GM12878 (cell line): ENCODE results near the gene SLC12A2. TPM values are rescaled to one million over a fixed set of nuclear protein-coding genes. Genes with fewer than 3 reads are reported as not detected.

Source experiments
- ATAC-seq: fragments of 200-7000 bp; cut with Tn5 transposase; 3 replicates; pipeline ENCODE4 v1.9.1; 2020; ENCODE audit warnings: mild to moderate bottlenecking, moderate library complexity
- BruUV-seq: library from RNA; stranded (reverse); fragments of 400-500 nt; replicated peaks from 2 replicates; lab custom pipeline; 2021; lab: Mats Ljungman, UMichigan
- CTCF ChIA-PET: fragments of 300-600 bp; sonication (Branson Sonifier 250); formaldehyde crosslinking; extraction: SDS; loops from one replicate; lab custom pipeline; 2021; ENCODE audit warnings: inconsistent platforms; lab: Yijun Ruan, JAX
- POLR2A ChIA-PET: fragments of 350-600 bp; formaldehyde crosslinking; extraction: SDS; loops from one replicate; lab custom pipeline; 2021; ENCODE audit warnings: inconsistent platforms; lab: Charles Lee
- RAD21 ChIA-PET: fragments of 300-600 bp; sonication (Branson Sonifier 250); formaldehyde crosslinking; loops from one replicate; lab custom pipeline; 2023; ENCODE audit warnings: antibody characterized with exemption; ENCODE audit not compliant: unreplicated experiment; lab: Charles Lee
- SMC1A ChIA-PET: fragments of 300-600 bp; sonication (Branson Sonifier 250); formaldehyde crosslinking; loops from one replicate; lab custom pipeline; 2023; ENCODE audit not compliant: unreplicated experiment, uncharacterized antibody; lab: Charles Lee
- DNase-seq: peaks from one replicate; pipeline ENCODE4 v3.0.0-alpha.2; 2011; ENCODE audit warnings: low read depth, low spot score
- FAIRE-seq: peaks from 3 replicates; lab custom pipeline; 2011; peaks lifted over from hg19 to GRCh38; lab: Jason Lieb, UNC
- H2AFZ ChIP-seq: 2 replicates; pipeline ENCODE4 v1.6.0; 2011; ENCODE audit warnings: low read depth, low read length, control low read depth; ENCODE audit not compliant: control insufficient read depth
- H3K27ac ChIP-seq: 2 replicates; pipeline ENCODE4 v1.5.1; 2011; ENCODE audit warnings: control low read depth; ENCODE audit not compliant: control insufficient read depth, insufficient read depth
- H3K27me3 ChIP-seq, 2 experiments: replicated peaks in 1 of 2; 2 replicates each; pipeline versions ENCODE4 v1.6.0 to v1.6.1; 2011; ENCODE audit warnings: low read length in 1 of 2; ENCODE audit not compliant: control insufficient read depth in 2 of 2, insufficient read depth in 2 of 2
- H3K36me3 ChIP-seq, 2 experiments: 2 replicates each; pipeline ENCODE4 v1.5.1; 2011; ENCODE audit warnings: low read length in 1 of 2; ENCODE audit not compliant: control insufficient read depth in 2 of 2, insufficient read depth in 2 of 2
- H3K4me1 ChIP-seq: 2 replicates; pipeline ENCODE4 v1.6.1; 2011; ENCODE audit warnings: mild to moderate bottlenecking, low read length, moderate library complexity, mixed read lengths; ENCODE audit not compliant: control insufficient read depth, insufficient read depth
- H3K4me2 ChIP-seq: 2 replicates; pipeline ENCODE4 v1.6.0; 2011; ENCODE audit warnings: control low read depth; ENCODE audit not compliant: control insufficient read depth, insufficient read depth
- H3K4me3 ChIP-seq: fragments of 200-600 bp; sonication (generic); 2 replicates; pipeline ENCODE4 v1.5.1; 2016
- H3K79me2 ChIP-seq: 2 replicates; pipeline ENCODE4 v1.6.0; 2011; ENCODE audit warnings: low read length; ENCODE audit not compliant: control insufficient read depth, insufficient read depth
- H3K9ac ChIP-seq: 2 replicates; pipeline ENCODE4 v1.8.0; 2011; ENCODE audit warnings: low read length, control low read depth, mixed read lengths; ENCODE audit not compliant: control insufficient read depth, insufficient read depth
- H3K9me3 ChIP-seq: replicated peaks from 3 replicates; pipeline ENCODE4 v1.5.1; 2011; ENCODE audit warnings: mild to moderate bottlenecking, low read length; ENCODE audit not compliant: control insufficient read depth, insufficient read depth
- H4K20me1 ChIP-seq: 2 replicates; pipeline ENCODE4 v1.6.0; 2011; ENCODE audit not compliant: control insufficient read depth, insufficient read depth
- ATF2 ChIP-seq: IDR thresholded peaks from 2 replicates; pipeline ENCODE4 v1.6.1; 2012; ENCODE audit warnings: low read length, inconsistent platforms
- BMI1 ChIP-seq: fragments of 450-650 bp; IDR thresholded peaks from 2 replicates; pipeline ENCODE4 v1.6.1; 2016; ENCODE audit warnings: mild to moderate bottlenecking, moderate library complexity, borderline replicate concordance
- EED ChIP-seq: sonication (generic); IDR thresholded peaks from 2 replicates; pipeline ENCODE4 v1.6.1; 2016; ENCODE audit warnings: antibody characterized with exemption, low read depth
- EP300 ChIP-seq, 2 experiments: fragments of 150-350 bp in 1 of 2; IDR thresholded peaks; 2 replicates each; pipeline ENCODE4 v1.6.1; 2011 to 2012; ENCODE audit warnings: low read depth in 2 of 2, low read length in 2 of 2, borderline replicate concordance in 1 of 2, improper control_type of control experiment in 1 of 2, inconsistent platforms in 1 of 2; ENCODE audit not compliant: control insufficient read depth in 1 of 2
- GABPA ChIP-seq: IDR thresholded peaks from 2 replicates; pipeline ENCODE4 v1.6.1; 2014; ENCODE audit warnings: antibody characterized with exemption, low read depth, mild to moderate bottlenecking, inconsistent platforms
- GATAD2B ChIP-seq: fragments of 450-650 bp; conservative IDR thresholded peaks from 2 replicates; pipeline ENCODE4 v1.6.1; 2017; ENCODE audit warnings: low read depth, mild to moderate bottlenecking, moderate library complexity
- HCFC1 ChIP-seq: fragments of 150-350 bp; IDR thresholded peaks from 2 replicates; pipeline ENCODE4 v1.6.1; 2014; ENCODE audit warnings: low read length
- MTA3 ChIP-seq: IDR thresholded peaks from 2 replicates; pipeline ENCODE4 v1.6.1; 2012; ENCODE audit warnings: low read length, inconsistent platforms, borderline replicate concordance
- NR2F1 ChIP-seq: fragments of 450-650 bp; conservative IDR thresholded peaks from 2 replicates; pipeline ENCODE4 v1.6.1; 2017; ENCODE audit warnings: mild to moderate bottlenecking
- REST ChIP-seq: IDR thresholded peaks from 2 replicates; pipeline ENCODE4 v1.6.1; 2012; ENCODE audit warnings: mild to moderate bottlenecking, low read depth, low read length
- SMAD5 ChIP-seq: IDR thresholded peaks from 2 replicates; pipeline ENCODE4 v1.6.1; 2016; ENCODE audit warnings: antibody characterized with exemption, low read depth
- WGBS: methylation state at CpG from one replicate; pipeline ENCODE4 v1.1.6; 2016; ENCODE audit warnings: low lambda C conversion rate; ENCODE audit not compliant: insufficient replicate concordance, insufficient coverage; ENCODE audit errors: missing lambda C conversion rate; 5-methylcytosine and 5-hydroxymethylcytosine counted together
- in situ Hi-C: fragments of 300-500 bp; cut with MboI; formaldehyde crosslinking; loops from 9 replicates; pipeline ENCODE4 v1.14.3; 2018; ENCODE audit warnings: mixed read lengths
- intact Hi-C: fragments of 100-400 bp; cut with micrococcal nuclease; formaldehyde crosslinking; loops from one replicate; pipeline ENCODE4 v1.14.2; 2022; ENCODE audit not compliant: unreplicated experiment
- polyA plus RNA-seq, 11 experiments: library from polyadenylated mRNA; depleted of rRNA in 4 of 11; unstranded in 6 of 11; stranded (reverse) in 5 of 11; fragments of >200 nt; fragmentation: Nextera tagmentation in 4 of 11; fragmentation: Illumina TruSeq in 1 of 11; extraction: Ambion mirVana in 4 of 11; extraction: Trizol in 1 of 11; gene quantifications; 1 replicate in 1 of 11; 2 replicates in 10 of 11; pipeline versions ENCODE4 v1.2.1 to v1.2.3, GENCODE V29; 2011 to 2016; ENCODE audit warnings: inconsistent platforms in 2 of 11, missing spikeins in 2 of 11, low read depth in 1 of 11
- total RNA-seq, 4 experiments: library from RNA; depleted of rRNA in 3 of 4; stranded (reverse); fragments of >200 nt in 3 of 4; fragmentation: Illumina TruSeq in 1 of 4; extraction: Trizol in 1 of 4; gene quantifications; 2 replicates each; pipeline versions ENCODE4 v1.2.1 to v1.2.3, GENCODE V29; 2013 to 2021
- TF ChIP-seq, protein P1 (sequence below): fragments of 450-650 bp; IDR thresholded peaks from 2 replicates; pipeline ENCODE4 v1.6.1; 2016; ENCODE audit warnings: mild to moderate bottlenecking
- TF ChIP-seq, protein P2 (sequence below): IDR thresholded peaks from 2 replicates; pipeline ENCODE4 v1.6.1; 2011; ENCODE audit warnings: low read depth, mild to moderate bottlenecking, low read length, moderate library complexity, borderline replicate concordance; ENCODE audit errors: extremely low read depth

Gene SLC12A2
- total and polyA plus RNA-seq, 10 of the 15 experiments (the other 5 are each of a cell fraction or from before 2014, with no cell fraction given), result 5.1 to 21.8 (median 10.5) TPM

DNA sequence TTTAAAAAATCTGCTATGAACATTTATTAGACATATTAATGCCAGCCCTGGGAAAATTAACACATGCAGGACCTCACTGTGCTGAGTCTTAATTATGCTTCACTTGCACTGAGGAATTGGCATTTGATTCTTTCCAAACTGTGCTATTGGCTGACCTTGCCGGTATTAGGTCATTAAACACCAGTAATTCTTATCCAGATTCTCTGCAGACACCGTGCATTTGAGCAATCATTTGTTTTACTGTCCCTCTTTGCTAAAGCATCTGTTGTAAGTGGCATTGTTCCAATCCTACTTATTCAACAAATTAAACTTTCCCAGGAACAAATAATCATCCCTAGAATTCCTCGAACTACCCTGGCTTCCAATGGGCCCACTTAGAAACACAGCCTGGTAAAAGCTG, 145.0 kb downstream of the SLC12A2 start (continued):
- TF ChIP-seq, protein P1, sequence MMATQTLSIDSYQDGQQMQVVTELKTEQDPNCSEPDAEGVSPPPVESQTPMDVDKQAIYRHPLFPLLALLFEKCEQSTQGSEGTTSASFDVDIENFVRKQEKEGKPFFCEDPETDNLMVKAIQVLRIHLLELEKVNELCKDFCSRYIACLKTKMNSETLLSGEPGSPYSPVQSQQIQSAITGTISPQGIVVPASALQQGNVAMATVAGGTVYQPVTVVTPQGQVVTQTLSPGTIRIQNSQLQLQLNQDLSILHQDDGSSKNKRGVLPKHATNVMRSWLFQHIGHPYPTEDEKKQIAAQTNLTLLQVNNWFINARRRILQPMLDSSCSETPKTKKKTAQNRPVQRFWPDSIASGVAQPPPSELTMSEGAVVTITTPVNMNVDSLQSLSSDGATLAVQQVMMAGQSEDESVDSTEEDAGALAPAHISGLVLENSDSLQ, result no peak
- TF ChIP-seq ATF2 (no peak), MTA3 (no peak)
- TF ChIP-seq, protein P2, sequence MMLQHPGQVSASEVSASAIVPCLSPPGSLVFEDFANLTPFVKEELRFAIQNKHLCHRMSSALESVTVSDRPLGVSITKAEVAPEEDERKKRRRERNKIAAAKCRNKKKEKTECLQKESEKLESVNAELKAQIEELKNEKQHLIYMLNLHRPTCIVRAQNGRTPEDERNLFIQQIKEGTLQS, result no peak

GRCh38 chr5:128234928-128235641, 151.5 kb downstream of the SLC12A2 start:
- WGBS, result 52% methylated on average over 7 of the region's 7 CpGs
- no peaks in the 10 kb centered on the region for H3K27me3 ChIP-seq
- FAIRE-seq (no peak), DNase-seq (no peak), ATAC-seq (no peak)
- H4K20me1 ChIP-seq, result no peaks in the 10 kb centered on the region
- H3K9me3 ChIP-seq, result no peaks in the 10 kb centered on the region
- H3K27ac ChIP-seq, result no peak overlapping the region
- H3K9ac ChIP-seq, result no peak overlapping the region
- intact Hi-C loops, result no loop called here
- ChIA-PET CTCF (no interaction called here), POLR2A (no interaction called here), SMC1A (interaction anchor here (0.7 kb wide), 1 partner anchor 76 kb away, joined by 3 read pairs; no protein-coding TSS in a partner anchor), RAD21 (no interaction called here)
- in situ Hi-C loops, result no loop called here
- H3K36me3 ChIP-seq, result no peaks in the 10 kb centered on the region
- H3K4me3 ChIP-seq, result no peak overlapping the region
- no peak overlapping the region for H3K4me2 ChIP-seq
- H2AFZ ChIP-seq, result no peak overlapping the region
- no TSS peak for BruUV-seq
- no peaks in the 10 kb centered on the region for H3K79me2 ChIP-seq
- no peaks in the 10 kb centered on the region for H3K4me1 ChIP-seq
- TF ChIP-seq REST, result no peak
- no peak for TF ChIP-seq GABPA
- no peak for TF ChIP-seq NR2F1
- TF ChIP-seq EP300 (IDR thresholded peaks at IDR 0.05; ENCODE audit: borderline replicate concordance in 1 of 2, control insufficient read depth in 1 of 2, low read depth in 2 of 2, low read length in 2 of 2), result no peak
- no peak for TF ChIP-seq HCFC1
- no peak for TF ChIP-seq BMI1
- no peak for TF ChIP-seq EED
- no peak for TF ChIP-seq GATAD2B
- no peak for TF ChIP-seq SMAD5
